ENCODE results near the gene UBASH3A.

The UBASH3A gene

DNA sequence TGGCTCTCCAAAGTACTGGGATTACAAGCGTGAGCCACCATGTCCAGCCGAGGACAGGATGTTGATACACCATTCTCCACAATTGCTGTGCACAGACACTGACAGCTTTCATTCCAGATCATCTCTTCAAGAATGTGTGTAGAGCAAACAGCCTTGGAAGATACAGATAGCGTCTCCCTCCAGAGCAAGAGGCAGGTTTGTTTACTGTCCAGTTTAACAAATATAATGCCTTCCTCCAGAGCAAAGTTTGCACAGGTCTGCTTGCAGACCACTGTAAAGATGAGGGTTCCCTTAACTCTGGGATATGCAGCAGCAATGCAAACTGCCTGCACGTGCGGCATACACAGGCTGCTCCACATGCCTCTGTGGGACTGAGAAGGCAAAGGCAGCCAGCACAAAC lies 12.4 kb upstream of the UBASH3A start:
- Histone ChIP-seq H3K9ac (ENCODE audit: low read depth, low read length) (no peak overlapping the region), H3K4me1 (ENCODE audit: control insufficient read depth, insufficient read depth, low read length) (peaks cover 16% of the 10 kb centered on the region), H3K36me3 (ENCODE audit: control insufficient read depth, insufficient read depth, low read length) (no peaks in the 10 kb centered on the region), H3K9me3 (ENCODE audit: control insufficient read depth, insufficient read depth, low read length) (no peaks in the 10 kb centered on the region), H3K27ac (ENCODE audit: low read depth, low read length) (no peak overlapping the region), H3K27me3 (ENCODE audit: control insufficient read depth, insufficient read depth, low read length) (no peaks in the 10 kb centered on the region), H3K4me3 (ENCODE audit: low read depth, low read length) (no peak overlapping the region)

DNA sequence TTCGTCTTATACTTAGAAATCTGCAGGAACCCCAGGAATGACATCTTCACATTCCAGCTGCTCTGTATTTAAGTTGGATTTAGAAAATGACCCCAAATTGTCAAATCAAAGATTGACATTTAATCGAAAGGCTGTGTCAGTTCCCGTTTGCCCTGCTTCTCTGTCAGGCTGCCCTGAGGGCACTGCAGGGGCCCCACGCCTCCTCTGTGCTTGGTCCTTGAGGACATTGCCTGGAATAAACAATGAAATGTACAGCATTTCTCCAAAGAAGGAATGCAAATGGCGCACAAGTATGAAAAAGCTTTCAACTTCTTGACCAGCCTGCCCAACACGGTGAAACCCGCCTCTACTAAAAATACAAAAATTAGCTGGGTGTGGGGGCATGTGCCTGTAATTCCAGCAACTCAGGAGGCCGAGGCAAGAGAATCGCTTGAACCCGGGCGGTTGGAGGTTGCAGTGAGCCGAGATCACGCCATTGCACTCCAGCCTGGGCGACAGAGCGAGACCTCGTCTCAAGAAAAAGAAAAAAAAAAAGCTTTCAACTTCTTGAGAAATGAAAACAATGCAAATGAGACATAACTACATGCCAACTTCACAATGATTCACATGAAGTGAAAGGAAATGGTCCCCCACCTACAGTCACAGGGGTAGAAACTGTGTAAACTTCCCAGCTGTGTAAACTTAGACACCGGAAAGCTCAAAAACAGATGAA lies 10.8 kb upstream of the UBASH3A start:
- Histone ChIP-seq H3K27ac (ENCODE audit: low read depth, low read length) (no peak overlapping the region), H3K9ac (ENCODE audit: low read depth, low read length) (no peak overlapping the region), H3K36me3 (ENCODE audit: control insufficient read depth, insufficient read depth, low read length) (no peaks in the 10 kb centered on the region), H3K27me3 (ENCODE audit: control insufficient read depth, insufficient read depth, low read length) (no peaks in the 10 kb centered on the region), H3K4me1 (ENCODE audit: control insufficient read depth, insufficient read depth, low read length) (peaks cover 16% of the 10 kb centered on the region), H3K9me3 (ENCODE audit: control insufficient read depth, insufficient read depth, low read length) (no peaks in the 10 kb centered on the region), H3K4me3 (ENCODE audit: low read depth, low read length) (no peak overlapping the region)

GRCh38 chr21:42393443-42393950 lies 10.2 kb upstream of the UBASH3A start:
- H3K4me1 ChIP-seq (ENCODE audit: control insufficient read depth, insufficient read depth, low read length), result peaks cover 15% of the 10 kb centered on the region
- no peak overlapping the region for H3K9ac ChIP-seq (ENCODE audit: low read depth, low read length)
- no peak overlapping the region for H3K27ac ChIP-seq (ENCODE audit: low read depth, low read length)
- no peaks in the 10 kb centered on the region for H3K27me3 ChIP-seq (ENCODE audit: control insufficient read depth, insufficient read depth, low read length)
- no peak overlapping the region for H3K4me3 ChIP-seq (ENCODE audit: low read depth, low read length)
- no peaks in the 10 kb centered on the region for H3K9me3 ChIP-seq (ENCODE audit: control insufficient read depth, insufficient read depth, low read length)
- H3K36me3 ChIP-seq (ENCODE audit: control insufficient read depth, insufficient read depth, low read length), result no peaks in the 10 kb centered on the region

DNA sequence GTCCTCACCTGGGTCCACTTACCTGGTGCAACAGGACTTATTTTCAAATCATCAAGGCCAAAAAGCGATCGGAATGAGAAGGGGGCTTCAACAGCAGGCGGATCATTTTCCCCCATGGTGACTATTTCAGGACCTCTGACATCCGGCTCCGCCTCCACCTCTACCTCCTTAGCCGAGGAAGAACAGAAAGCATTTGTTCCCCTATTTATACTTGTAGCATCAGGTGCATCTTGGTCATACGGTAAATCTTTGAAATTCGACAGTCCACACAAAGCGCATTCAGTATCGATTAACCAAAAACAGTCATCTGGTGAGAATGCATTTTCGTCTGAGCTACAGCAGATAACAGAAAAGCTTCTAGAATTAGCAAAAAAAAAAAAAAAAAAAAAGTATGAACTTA lies 8.4 kb upstream of the UBASH3A start:
- no peaks in the 10 kb centered on the region for H3K36me3 ChIP-seq (ENCODE audit: control insufficient read depth, insufficient read depth, low read length)
- no peaks in the 10 kb centered on the region for H3K9me3 ChIP-seq (ENCODE audit: control insufficient read depth, insufficient read depth, low read length)
- no peak overlapping the region for H3K9ac ChIP-seq (ENCODE audit: low read depth, low read length)
- no peaks in the 10 kb centered on the region for H3K27me3 ChIP-seq (ENCODE audit: control insufficient read depth, insufficient read depth, low read length)
- H3K4me3 ChIP-seq (ENCODE audit: low read depth, low read length), result no peak overlapping the region
- H3K27ac ChIP-seq (ENCODE audit: low read depth, low read length), result no peak overlapping the region
- H3K4me1 ChIP-seq (ENCODE audit: control insufficient read depth, insufficient read depth, low read length), result no peaks in the 10 kb centered on the region

DNA sequence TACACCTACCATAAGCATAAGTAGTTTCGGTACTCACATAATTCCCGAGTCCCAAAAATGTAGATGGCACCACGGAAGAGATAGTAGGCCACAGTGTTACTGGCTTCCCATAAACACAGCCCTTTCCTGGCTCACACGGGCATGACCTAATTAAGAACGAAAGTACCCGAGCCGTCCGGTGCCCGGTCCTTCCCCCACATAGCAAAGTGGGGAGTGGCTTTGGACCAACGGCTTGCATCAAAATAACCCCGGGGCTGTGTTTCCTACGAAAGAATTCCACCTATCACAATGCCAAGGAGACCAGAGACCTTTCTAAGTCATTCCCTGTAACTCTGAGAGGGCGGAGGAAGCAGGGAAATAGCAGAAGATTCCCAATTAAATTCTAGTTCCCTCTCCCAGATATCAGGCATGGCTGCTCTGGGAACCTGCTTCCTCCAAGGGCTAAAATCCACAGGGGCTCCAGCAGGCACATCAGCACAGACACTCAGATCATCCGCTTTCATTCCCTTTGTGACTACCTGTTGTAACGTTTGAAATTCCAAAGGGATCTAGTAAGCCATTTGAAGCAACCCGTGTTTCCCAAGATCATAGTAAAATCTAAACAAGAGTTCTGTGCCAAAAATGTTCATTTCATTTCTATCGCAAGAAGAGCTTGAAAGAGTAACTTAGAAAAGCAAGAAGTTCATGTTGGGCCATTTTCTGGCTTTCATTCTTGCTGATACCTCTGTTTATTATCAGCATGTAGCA lies 7.6 kb upstream of the UBASH3A start, which contains the start of gene TMPRSS3:
Gene TMPRSS3, minus strand, starts transcription at position 148 of the 747 bp plus-strand sequence. CDS start 635 bp downstream, outside the sequence.
- no peaks in the 10 kb centered on the region for H3K27me3 ChIP-seq (ENCODE audit: control insufficient read depth, insufficient read depth, low read length)
- no peak within 1 kb of the TSS for H3K4me3 ChIP-seq (ENCODE audit: low read depth, low read length)
- no peak within 1 kb of the TSS for H3K9ac ChIP-seq (ENCODE audit: low read depth, low read length)
- no peak within 1 kb of the TSS for H3K27ac ChIP-seq (ENCODE audit: low read depth, low read length)
- H3K36me3 ChIP-seq (ENCODE audit: control insufficient read depth, insufficient read depth, low read length), result no peaks in the 10 kb centered on the region
- no peaks in the 10 kb centered on the region for H3K9me3 ChIP-seq (ENCODE audit: control insufficient read depth, insufficient read depth, low read length)
- H3K4me1 ChIP-seq (ENCODE audit: control insufficient read depth, insufficient read depth, low read length), result no peaks in the 10 kb centered on the region

DNA sequence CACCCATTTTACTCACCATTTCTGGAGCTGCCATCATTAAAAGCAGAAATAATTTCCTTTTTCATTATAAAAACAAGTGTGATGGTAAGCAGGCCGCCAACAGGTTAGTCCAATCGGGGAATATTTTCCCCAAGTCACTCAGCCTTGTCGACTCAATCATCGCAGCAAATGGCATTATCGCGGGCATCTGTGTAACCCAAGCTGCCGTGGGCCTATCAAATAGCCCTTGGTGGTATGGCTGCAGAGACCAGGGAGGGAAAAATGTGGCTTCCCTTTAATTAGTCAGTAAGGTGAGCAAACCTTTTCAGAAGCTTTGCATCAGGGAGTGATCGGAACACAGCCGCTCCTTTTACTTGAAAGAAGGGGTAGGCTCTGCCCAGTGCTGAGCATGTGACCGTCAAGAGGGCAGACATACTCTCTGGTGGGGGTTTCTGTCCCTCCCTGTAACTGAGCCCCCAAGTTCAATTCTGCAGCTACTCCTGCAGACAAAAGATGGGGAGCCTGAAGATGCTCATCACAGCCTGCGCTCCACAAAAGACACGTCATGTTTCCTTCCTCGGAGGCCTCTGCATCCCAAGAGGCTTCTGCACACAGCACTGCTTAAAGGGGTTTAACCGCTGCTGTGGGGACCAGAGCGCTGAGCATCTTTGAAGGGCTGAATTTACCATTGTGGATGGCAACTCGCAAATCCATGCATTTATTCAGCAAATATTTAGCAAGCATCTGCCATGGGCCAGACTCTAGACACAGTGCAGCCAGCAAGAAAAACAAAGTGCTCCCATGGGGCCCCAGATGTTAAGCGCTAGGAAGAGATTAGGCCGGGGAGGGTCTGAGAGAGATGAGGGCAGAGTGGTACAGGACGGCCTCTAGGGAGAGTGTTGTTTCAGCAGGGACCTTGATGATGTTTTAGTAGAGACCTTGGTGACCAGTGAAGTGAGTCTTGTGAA lies 6.6 kb upstream of the UBASH3A start:
- H3K9ac ChIP-seq (ENCODE audit: low read depth, low read length), result no peak overlapping the region
- H3K27ac ChIP-seq (ENCODE audit: low read depth, low read length), result no peak overlapping the region
- H3K9me3 ChIP-seq (ENCODE audit: control insufficient read depth, insufficient read depth, low read length), result peaks cover 5% of the 10 kb centered on the region; the same call in 1 of the 2 replicates
- no peak overlapping the region for H3K4me3 ChIP-seq (ENCODE audit: low read depth, low read length)
- H3K4me1 ChIP-seq (ENCODE audit: control insufficient read depth, insufficient read depth, low read length), result no peaks in the 10 kb centered on the region
- H3K36me3 ChIP-seq (ENCODE audit: control insufficient read depth, insufficient read depth, low read length), result no peaks in the 10 kb centered on the region
- H3K27me3 ChIP-seq (ENCODE audit: control insufficient read depth, insufficient read depth, low read length), result no peaks in the 10 kb centered on the region

GRCh38 chr21:42397746-42398394 lies 5.8 kb upstream of the UBASH3A start:
- Histone ChIP-seq H3K27me3 (ENCODE audit: control insufficient read depth, insufficient read depth, low read length) (no peaks in the 10 kb centered on the region), H3K4me1 (ENCODE audit: control insufficient read depth, insufficient read depth, low read length) (no peaks in the 10 kb centered on the region), H3K27ac (ENCODE audit: low read depth, low read length) (no peak overlapping the region), H3K9ac (ENCODE audit: low read depth, low read length) (no peak overlapping the region), H3K9me3 (ENCODE audit: control insufficient read depth, insufficient read depth, low read length) (peaks cover 5% of the 10 kb centered on the region; the same call in 1 of the 2 replicates), H3K4me3 (ENCODE audit: low read depth, low read length) (no peak overlapping the region), H3K36me3 (ENCODE audit: control insufficient read depth, insufficient read depth, low read length) (no peaks in the 10 kb centered on the region)

DNA sequence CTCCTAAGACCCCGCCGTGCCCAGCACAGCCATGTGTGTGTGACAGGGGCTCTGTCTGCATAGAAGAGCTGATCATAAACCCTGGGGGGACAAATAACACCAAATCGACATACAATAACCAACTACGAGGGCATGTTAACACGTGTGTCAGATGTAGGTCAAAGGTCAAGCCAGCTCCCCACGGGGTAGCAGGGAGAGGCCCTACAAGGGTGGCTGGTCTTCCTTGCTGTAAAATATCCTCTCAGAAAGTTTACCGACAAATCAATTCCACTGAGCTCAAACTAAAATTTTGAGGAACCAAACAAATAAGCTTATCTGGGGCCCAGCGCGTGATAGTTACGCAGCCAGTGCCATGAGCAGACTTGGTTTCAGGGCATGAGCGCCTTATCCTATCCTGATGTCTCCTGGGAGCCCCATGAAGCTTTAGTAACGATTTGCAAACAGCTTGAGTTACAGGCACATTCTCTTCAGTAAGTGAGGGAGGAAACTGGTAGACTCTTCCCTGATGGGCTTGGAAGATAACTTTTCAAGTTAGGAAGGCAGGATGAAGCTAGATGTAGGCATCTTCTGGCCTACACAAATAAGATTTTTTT lies 5.2 kb upstream of the UBASH3A start:
- no peaks in the 10 kb centered on the region for H3K4me1 ChIP-seq (ENCODE audit: control insufficient read depth, insufficient read depth, low read length)
- H3K9me3 ChIP-seq (ENCODE audit: control insufficient read depth, insufficient read depth, low read length), result peaks cover 5% of the 10 kb centered on the region; the same call in 1 of the 2 replicates
- H3K4me3 ChIP-seq (ENCODE audit: low read depth, low read length), result no peak overlapping the region
- no peak overlapping the region for H3K27ac ChIP-seq (ENCODE audit: low read depth, low read length)
- no peak overlapping the region for H3K9ac ChIP-seq (ENCODE audit: low read depth, low read length)
- no peaks in the 10 kb centered on the region for H3K36me3 ChIP-seq (ENCODE audit: control insufficient read depth, insufficient read depth, low read length)
- H3K27me3 ChIP-seq (ENCODE audit: control insufficient read depth, insufficient read depth, low read length), result no peaks in the 10 kb centered on the region

DNA sequence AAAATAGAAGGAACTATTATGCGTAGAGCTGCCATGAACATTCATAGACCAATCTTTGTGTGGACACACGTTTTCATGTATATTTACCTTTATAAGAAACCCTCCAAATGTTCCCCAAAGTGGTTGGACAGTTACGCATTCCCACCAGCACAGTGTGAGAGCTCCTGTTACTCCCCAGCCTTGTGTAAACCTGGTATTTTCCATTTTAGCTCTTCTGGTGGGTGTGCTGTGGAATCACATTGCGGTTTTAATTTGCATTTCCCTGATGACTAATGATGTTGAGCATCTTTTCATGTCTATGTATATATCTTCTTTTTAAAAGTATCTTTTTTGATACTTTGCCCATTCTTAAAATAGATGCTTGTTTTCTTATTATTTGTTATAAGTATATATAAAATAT lies 3.2 kb upstream of the UBASH3A start:
- H3K27ac ChIP-seq (ENCODE audit: low read depth, low read length), result no peak overlapping the region
- H3K9ac ChIP-seq (ENCODE audit: low read depth, low read length), result no peak overlapping the region
- H3K36me3 ChIP-seq (ENCODE audit: control insufficient read depth, insufficient read depth, low read length), result no peaks in the 10 kb centered on the region
- no peaks in the 10 kb centered on the region for H3K4me1 ChIP-seq (ENCODE audit: control insufficient read depth, insufficient read depth, low read length)
- H3K27me3 ChIP-seq (ENCODE audit: control insufficient read depth, insufficient read depth, low read length), result no peaks in the 10 kb centered on the region
- H3K9me3 ChIP-seq (ENCODE audit: control insufficient read depth, insufficient read depth, low read length), result peaks cover 5% of the 10 kb centered on the region; the same call in 1 of the 2 replicates
- no peak overlapping the region for H3K4me3 ChIP-seq (ENCODE audit: low read depth, low read length)

DNA sequence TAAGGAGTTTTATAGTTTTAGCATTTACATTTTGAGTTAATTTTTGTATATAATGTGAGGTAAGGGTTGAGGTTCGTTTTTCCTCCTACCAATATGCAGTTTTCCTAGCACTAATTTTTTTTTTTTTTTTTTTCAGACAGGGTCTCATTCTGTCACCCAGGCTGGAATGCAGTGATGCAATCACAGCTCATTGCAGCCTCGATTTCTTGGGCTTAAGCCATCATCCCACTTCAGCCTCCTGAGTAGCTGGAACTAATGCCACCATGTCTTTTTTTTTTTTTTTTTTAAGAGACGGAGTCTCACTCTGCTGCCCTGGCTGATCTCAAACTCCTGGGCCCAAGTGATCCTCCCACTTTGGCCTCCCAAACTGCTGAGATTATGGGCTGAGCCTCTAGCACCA lies 2.5 kb upstream of the UBASH3A start:
- Histone ChIP-seq H3K27ac (ENCODE audit: low read depth, low read length) (no peak overlapping the region), H3K9ac (ENCODE audit: low read depth, low read length) (no peak overlapping the region), H3K27me3 (ENCODE audit: control insufficient read depth, insufficient read depth, low read length) (no peaks in the 10 kb centered on the region), H3K4me1 (ENCODE audit: control insufficient read depth, insufficient read depth, low read length) (no peaks in the 10 kb centered on the region), H3K9me3 (ENCODE audit: control insufficient read depth, insufficient read depth, low read length) (peaks cover 5% of the 10 kb centered on the region; the same call in 1 of the 2 replicates), H3K36me3 (ENCODE audit: control insufficient read depth, insufficient read depth, low read length) (no peaks in the 10 kb centered on the region), H3K4me3 (ENCODE audit: low read depth, low read length) (no peak overlapping the region)

Data from HUES48 (cell line).